Astrocyte (in vitro differentiated cells and primary cell): ENCODE data around the gene KCNJ4. TPM values are rescaled to one million over a fixed set of nuclear protein-coding genes. Genes with fewer than 3 reads are reported as not detected.

Source experiments
- DNase-seq: peaks from one replicate; pipeline ENCODE4 v3.0.0-alpha.2; 2010; ENCODE audit warnings: low read depth
- FAIRE-seq: peaks from 2 replicates; lab custom pipeline; 2011; peaks lifted over from hg19 to GRCh38; lab: Jason Lieb, UNC
- H2AFZ ChIP-seq: 2 replicates; pipeline ENCODE4 v1.6.0; 2012; ENCODE audit warnings: low read depth, low read length, inconsistent platforms
- H3K27ac ChIP-seq: 2 replicates; pipeline ENCODE4 v1.5.1; 2011; ENCODE audit warnings: low read depth, low read length, inconsistent platforms
- H3K27me3 ChIP-seq: 2 replicates; pipeline ENCODE4 v1.6.0; 2011; ENCODE audit warnings: low read length, inconsistent platforms; ENCODE audit not compliant: insufficient read depth
- H3K36me3 ChIP-seq: 2 replicates; pipeline ENCODE4 v1.5.1; 2011; ENCODE audit warnings: low read length, inconsistent platforms; ENCODE audit not compliant: insufficient read depth
- H3K4me1 ChIP-seq: 2 replicates; pipeline ENCODE4 v1.5.1; 2011; ENCODE audit warnings: low read length, inconsistent platforms; ENCODE audit not compliant: insufficient read depth
- H3K4me2 ChIP-seq: 2 replicates; pipeline ENCODE4 v1.6.0; 2012; ENCODE audit warnings: low read length, inconsistent platforms
- H3K4me3 ChIP-seq: 2 replicates; pipeline ENCODE4 v1.5.1; 2011; ENCODE audit warnings: low read depth, mild to moderate bottlenecking, low read length, inconsistent platforms; ENCODE audit not compliant: insufficient read depth
- H3K79me2 ChIP-seq: 2 replicates; pipeline ENCODE4 v1.6.0; 2012; ENCODE audit warnings: mild to moderate bottlenecking, low read length, inconsistent platforms; ENCODE audit not compliant: insufficient read depth
- H3K9ac ChIP-seq: 2 replicates; pipeline ENCODE4 v1.6.0; 2012; ENCODE audit warnings: mild to moderate bottlenecking, low read length, inconsistent platforms
- H3K9me3 ChIP-seq: 2 replicates; pipeline ENCODE4 v1.5.1; 2012; ENCODE audit warnings: low read depth, mild to moderate bottlenecking, low read length, inconsistent platforms; ENCODE audit not compliant: insufficient read depth
- H4K20me1 ChIP-seq: 2 replicates; pipeline ENCODE4 v1.6.0; 2012; ENCODE audit warnings: low read length, inconsistent platforms; ENCODE audit not compliant: insufficient read depth
- H3K27ac Mint-ChIP-seq: one replicate; pipeline ENCODE4 v1.8.0; 2021; ENCODE audit warnings: mild to moderate bottlenecking, mixed read lengths; ENCODE audit not compliant: unreplicated experiment
- H3K27me3 Mint-ChIP-seq: one replicate; pipeline ENCODE4 v1.8.0; 2021; ENCODE audit warnings: low read depth, mixed read lengths; ENCODE audit not compliant: unreplicated experiment
- H3K36me3 Mint-ChIP-seq: one replicate; pipeline ENCODE4 v1.8.0; 2021; ENCODE audit warnings: low read depth, mixed read lengths; ENCODE audit not compliant: unreplicated experiment
- H3K4me1 Mint-ChIP-seq: one replicate; pipeline ENCODE4 v1.8.0; 2021; ENCODE audit warnings: low read depth, mixed read lengths; ENCODE audit not compliant: unreplicated experiment
- H3K4me3 Mint-ChIP-seq: one replicate; pipeline ENCODE4 v1.8.0; 2021; ENCODE audit warnings: mild to moderate bottlenecking, moderate library complexity, mixed read lengths; ENCODE audit not compliant: unreplicated experiment
- H3K9me3 Mint-ChIP-seq: one replicate; pipeline ENCODE4 v1.8.0; 2021; ENCODE audit warnings: mild to moderate bottlenecking, mixed read lengths; ENCODE audit not compliant: unreplicated experiment
- EZH2 ChIP-seq: IDR thresholded peaks from 2 replicates; pipeline ENCODE4 v1.6.1; 2012; ENCODE audit warnings: mild to moderate bottlenecking, low read length, inconsistent platforms; ENCODE audit not compliant: insufficient read depth
- total RNA-seq: library from RNA; stranded (reverse); gene quantifications from 2 replicates; pipeline ENCODE4 v1.2.1, GENCODE V29; 2021
- TF ChIP-seq, protein P1 (sequence below): IDR thresholded peaks from 2 replicates; pipeline ENCODE4 v1.5.1; 2011; ENCODE audit warnings: low read depth, mild to moderate bottlenecking, inconsistent platforms, low read length, moderate library complexity; ENCODE audit not compliant: insufficient read depth

KCNJ4 gene
- total RNA-seq, 1 donor from 2014 or later = 0.30 TPM

GRCh38 chr22:38453066-38453672 lies 1.8 kb downstream of the KCNJ4 start:
- H3K4me3 Mint-ChIP-seq = no peak overlapping the region
- H3K9me3 Mint-ChIP-seq = no peaks in the 10 kb centered on the region
- Histone ChIP-seq H3K4me2 (no peak overlapping the region), H3K9ac (no peak overlapping the region), H3K27ac (no peak overlapping the region), H3K4me1 (peaks cover 7% of the 10 kb centered on the region), H3K4me3 (no peak overlapping the region), H3K27me3 (peaks cover 58% of the 10 kb centered on the region), H3K9me3 (no peaks in the 10 kb centered on the region), H4K20me1 (peaks cover 13% of the 10 kb centered on the region), H3K36me3 (no peaks in the 10 kb centered on the region), H2AFZ (no peak overlapping the region), H3K79me2 (no peaks in the 10 kb centered on the region)
- FAIRE-seq (no peak), DNase-seq (no peak)
- H3K27me3 Mint-ChIP-seq = peaks cover 71% of the 10 kb centered on the region
- no peak for TF ChIP-seq EZH2
- TF ChIP-seq, protein P1, sequence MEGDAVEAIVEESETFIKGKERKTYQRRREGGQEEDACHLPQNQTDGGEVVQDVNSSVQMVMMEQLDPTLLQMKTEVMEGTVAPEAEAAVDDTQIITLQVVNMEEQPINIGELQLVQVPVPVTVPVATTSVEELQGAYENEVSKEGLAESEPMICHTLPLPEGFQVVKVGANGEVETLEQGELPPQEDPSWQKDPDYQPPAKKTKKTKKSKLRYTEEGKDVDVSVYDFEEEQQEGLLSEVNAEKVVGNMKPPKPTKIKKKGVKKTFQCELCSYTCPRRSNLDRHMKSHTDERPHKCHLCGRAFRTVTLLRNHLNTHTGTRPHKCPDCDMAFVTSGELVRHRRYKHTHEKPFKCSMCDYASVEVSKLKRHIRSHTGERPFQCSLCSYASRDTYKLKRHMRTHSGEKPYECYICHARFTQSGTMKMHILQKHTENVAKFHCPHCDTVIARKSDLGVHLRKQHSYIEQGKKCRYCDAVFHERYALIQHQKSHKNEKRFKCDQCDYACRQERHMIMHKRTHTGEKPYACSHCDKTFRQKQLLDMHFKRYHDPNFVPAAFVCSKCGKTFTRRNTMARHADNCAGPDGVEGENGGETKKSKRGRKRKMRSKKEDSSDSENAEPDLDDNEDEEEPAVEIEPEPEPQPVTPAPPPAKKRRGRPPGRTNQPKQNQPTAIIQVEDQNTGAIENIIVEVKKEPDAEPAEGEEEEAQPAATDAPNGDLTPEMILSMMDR = no peak
- H3K36me3 Mint-ChIP-seq = no peaks in the 10 kb centered on the region
- no peak overlapping the region for H3K27ac Mint-ChIP-seq
- peaks cover 3% of the 10 kb centered on the region for H3K4me1 Mint-ChIP-seq

DNA sequence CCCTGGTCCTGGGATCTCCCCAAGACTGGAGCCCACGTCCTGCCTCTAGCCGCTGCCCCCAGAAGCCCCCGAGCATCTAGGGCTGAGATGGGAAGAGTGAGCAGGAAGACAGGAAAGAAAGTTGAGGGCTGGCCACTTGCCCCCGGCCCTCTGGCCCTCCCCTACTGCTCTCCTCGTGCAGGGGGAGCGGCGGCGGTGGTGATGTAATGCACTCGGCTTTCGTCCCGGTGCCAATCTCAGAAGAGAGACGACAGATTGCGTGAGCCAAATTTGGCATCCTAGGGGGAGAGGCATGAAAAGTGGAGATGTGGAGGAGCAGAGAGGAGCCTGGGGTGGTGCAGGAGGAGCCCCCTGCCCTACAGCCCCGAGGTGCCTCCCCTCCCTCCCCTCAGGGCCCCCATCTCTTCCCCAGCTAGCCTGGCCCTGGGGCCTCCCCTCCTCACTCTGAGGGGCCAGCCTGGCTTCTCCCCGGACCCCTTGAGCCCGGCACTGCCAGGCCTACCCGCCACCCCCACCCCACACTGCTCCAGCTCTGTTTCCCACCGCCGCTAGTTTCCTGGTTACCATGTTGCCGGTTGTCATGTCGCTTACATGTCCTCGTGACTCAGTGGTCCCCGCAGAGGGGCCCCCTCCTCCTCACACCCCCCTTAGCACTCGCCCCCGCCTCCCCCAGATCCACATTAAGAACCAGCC lies 2.5 kb downstream of the KCNJ4 start:
- no peak overlapping the region for H2AFZ ChIP-seq
- H3K27ac ChIP-seq = no peak overlapping the region
- H3K79me2 ChIP-seq = no peaks in the 10 kb centered on the region
- H3K4me2 ChIP-seq = no peak overlapping the region
- H3K4me3 ChIP-seq = no peak overlapping the region
- H3K27me3 Mint-ChIP-seq = peaks cover 66% of the 10 kb centered on the region
- peaks cover 3% of the 10 kb centered on the region for H3K4me1 Mint-ChIP-seq
- no peak for FAIRE-seq
- H3K36me3 Mint-ChIP-seq = no peaks in the 10 kb centered on the region
- H3K4me1 ChIP-seq = peaks cover 7% of the 10 kb centered on the region
- H3K4me3 Mint-ChIP-seq = no peak overlapping the region
- no peaks in the 10 kb centered on the region for H3K9me3 ChIP-seq
- peaks cover 13% of the 10 kb centered on the region for H4K20me1 ChIP-seq
- peak; percentile 27 for DNase-seq
- no peak overlapping the region for H3K9ac ChIP-seq
- H3K27ac Mint-ChIP-seq = no peak overlapping the region
- TF ChIP-seq EZH2 = no peak
- TF ChIP-seq, protein P1 = no peak
- peaks cover 55% of the 10 kb centered on the region for H3K27me3 ChIP-seq
- no peaks in the 10 kb centered on the region for H3K9me3 Mint-ChIP-seq
- H3K36me3 ChIP-seq = no peaks in the 10 kb centered on the region

DNA sequence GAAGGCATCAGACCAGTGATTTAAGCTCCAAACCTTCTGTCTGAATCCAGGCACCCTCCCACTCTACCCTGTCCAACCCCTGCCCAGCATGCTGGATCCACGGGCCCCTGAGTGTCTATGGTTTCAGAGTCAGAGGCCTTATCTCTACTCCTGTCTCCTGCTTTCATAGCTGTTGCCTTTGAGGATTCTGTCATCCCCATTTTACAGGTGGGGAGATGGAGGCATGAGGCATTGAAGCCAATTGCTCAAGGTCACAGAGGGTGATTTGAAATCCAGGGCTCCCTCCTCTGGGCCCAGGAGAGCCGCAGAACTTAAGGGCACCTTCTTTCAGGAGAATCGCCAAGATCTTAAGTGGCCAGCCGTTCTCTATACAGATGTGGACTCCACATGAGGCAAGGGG lies 3.1 kb downstream of the KCNJ4 start:
- H3K4me3 ChIP-seq = no peak overlapping the region
- no peaks in the 10 kb centered on the region for H3K9me3 ChIP-seq
- H3K27me3 Mint-ChIP-seq = peaks cover 59% of the 10 kb centered on the region
- no peak overlapping the region for H3K27ac ChIP-seq
- no peaks in the 10 kb centered on the region for H3K36me3 ChIP-seq
- H3K4me2 ChIP-seq = no peak overlapping the region
- H3K4me1 ChIP-seq = peaks cover 7% of the 10 kb centered on the region
- no peak overlapping the region for H3K4me3 Mint-ChIP-seq
- DNase-seq (no peak), FAIRE-seq (no peak)
- peaks cover under 1% of the 10 kb centered on the region for H3K4me1 Mint-ChIP-seq
- peaks cover 49% of the 10 kb centered on the region for H3K27me3 ChIP-seq
- peaks cover 12% of the 10 kb centered on the region for H4K20me1 ChIP-seq
- no peaks in the 10 kb centered on the region for H3K79me2 ChIP-seq
- no peak overlapping the region for H3K9ac ChIP-seq
- H3K27ac Mint-ChIP-seq = no peak overlapping the region
- no peak for TF ChIP-seq EZH2
- TF ChIP-seq, protein P1 = no peak
- H3K36me3 Mint-ChIP-seq = no peaks in the 10 kb centered on the region
- no peaks in the 10 kb centered on the region for H3K9me3 Mint-ChIP-seq
- no peak overlapping the region for H2AFZ ChIP-seq
